ENCODE results near the gene CELA3A.
"Not testable (repeated sequence)": the region's sequence is repeated elsewhere in the genome, so short reads cannot be mapped to it uniquely, and the experiment has no call there.

CELA3A gene

DNA sequence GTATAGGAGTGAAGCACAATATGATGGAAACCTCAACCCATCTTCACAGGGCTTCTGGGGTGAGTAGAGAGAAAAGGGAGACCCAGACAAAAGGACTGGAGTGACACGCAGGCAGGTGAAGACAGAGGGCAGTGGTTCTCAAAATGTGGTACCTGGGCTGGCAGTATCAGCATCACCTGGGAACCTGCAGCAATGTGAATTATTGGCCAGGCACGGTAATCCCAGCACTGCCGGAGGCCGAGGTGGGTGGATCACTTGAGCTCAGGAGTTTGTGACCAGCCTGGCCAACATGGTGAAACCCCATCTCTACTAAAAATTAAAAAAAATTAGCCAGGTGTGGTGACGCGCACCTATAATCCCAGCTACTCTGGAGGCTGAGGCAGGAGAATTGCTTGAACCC lies 19.3 kb upstream of the CELA3A start:
- not testable (repeated sequence) for DNase-seq (ENCODE audit: low read depth)

GRCh38 chr1:21983539-21983938 lies 17.9 kb upstream of the CELA3A start:
- DNase-seq (ENCODE audit: low read depth): not testable (repeated sequence)

- DNase-seq (ENCODE audit: low read depth): not testable (repeated sequence)
Measured at GRCh38 chr1:21985893-21986292, 15.6 kb upstream of the CELA3A start.

DNA sequence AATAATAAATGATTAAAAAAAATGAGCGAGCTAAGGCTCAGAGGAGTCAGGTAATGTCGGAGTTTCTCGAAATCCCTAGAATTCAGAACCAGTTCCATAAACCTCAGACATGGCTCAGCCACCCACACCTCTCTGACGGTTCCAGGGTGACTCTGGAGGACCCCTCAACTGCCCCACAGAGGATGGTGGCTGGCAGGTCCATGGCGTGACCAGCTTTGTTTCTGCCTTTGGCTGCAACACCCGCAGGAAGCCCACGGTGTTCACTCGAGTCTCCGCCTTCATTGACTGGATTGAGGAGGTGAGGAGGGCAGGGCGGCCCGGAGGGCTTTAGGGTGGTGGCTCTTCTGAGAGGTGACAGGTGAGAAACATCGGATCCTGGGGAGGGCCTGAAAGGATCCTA lies 15.1 kb upstream of the CELA3A start:
- not testable (repeated sequence) for DNase-seq (ENCODE audit: low read depth)

DNA sequence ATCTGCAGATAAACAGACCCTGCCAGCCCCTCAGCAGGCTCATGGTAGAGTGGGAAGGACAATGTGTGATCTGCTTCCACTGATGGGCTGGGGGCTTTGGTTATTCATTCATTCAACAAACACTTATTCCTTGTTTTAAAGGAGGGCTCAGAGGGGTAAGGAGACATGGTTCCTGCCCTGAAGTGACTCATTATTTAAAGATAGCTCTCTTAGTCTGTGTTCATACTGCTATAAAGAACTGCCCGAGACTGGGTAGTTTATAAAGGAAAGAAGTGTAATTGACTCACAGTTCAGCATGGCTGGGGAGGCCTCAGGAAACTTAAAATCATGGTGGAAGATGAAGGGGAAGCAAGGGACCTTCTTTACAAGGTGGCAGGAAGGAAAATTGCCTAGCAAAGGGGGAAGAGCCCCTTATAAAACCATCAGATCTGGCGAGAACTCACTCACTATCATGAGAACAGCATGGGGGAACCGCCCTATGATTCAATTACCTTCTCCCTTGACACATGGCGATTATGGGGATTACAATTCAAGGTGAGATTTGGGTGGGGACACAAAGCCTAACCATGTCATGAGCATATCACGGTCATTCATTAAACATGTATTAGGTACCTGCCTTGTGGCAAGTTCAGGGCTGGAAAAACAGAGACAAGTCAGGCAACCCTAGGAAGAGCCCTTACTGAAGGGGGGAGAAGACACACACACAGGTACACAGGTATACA lies 11.6 kb upstream of the CELA3A start:
- not testable (repeated sequence) for DNase-seq (ENCODE audit: low read depth)

- DNase-seq (ENCODE audit: low read depth): not testable (repeated sequence)
Measured at GRCh38 chr1:21992186-21992585, 9.3 kb upstream of the CELA3A start.

DNA sequence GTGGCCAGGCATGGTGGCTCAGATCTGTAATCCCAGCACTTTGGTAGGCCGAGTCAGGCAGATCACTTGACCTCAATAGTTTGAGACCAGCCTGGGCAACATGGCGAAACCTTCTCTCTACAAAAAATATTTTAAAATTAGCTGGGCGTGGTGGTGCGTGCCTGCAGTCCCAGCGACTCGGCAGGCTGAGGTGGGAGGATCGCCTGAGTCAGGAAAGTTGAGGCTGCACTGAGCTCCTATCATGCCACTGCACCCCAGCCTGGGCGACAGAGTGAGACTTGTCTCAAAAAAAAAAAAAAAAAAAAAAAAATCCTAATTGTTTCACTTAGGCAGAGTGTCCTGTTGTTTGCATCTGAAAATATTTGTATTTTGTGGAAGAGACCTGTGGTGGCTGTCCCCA lies 6.7 kb upstream of the CELA3A start:
- DNase-seq (ENCODE audit: low read depth): not testable (repeated sequence)

- DNase-seq (ENCODE audit: low read depth): not testable (repeated sequence)
Measured at GRCh38 chr1:21996663-21996970, 4.8 kb upstream of the CELA3A start.

GRCh38 chr1:21997891-21998623 lies 3.4 kb upstream of the CELA3A start:
- not testable (repeated sequence) for DNase-seq (ENCODE audit: low read depth)

DNA sequence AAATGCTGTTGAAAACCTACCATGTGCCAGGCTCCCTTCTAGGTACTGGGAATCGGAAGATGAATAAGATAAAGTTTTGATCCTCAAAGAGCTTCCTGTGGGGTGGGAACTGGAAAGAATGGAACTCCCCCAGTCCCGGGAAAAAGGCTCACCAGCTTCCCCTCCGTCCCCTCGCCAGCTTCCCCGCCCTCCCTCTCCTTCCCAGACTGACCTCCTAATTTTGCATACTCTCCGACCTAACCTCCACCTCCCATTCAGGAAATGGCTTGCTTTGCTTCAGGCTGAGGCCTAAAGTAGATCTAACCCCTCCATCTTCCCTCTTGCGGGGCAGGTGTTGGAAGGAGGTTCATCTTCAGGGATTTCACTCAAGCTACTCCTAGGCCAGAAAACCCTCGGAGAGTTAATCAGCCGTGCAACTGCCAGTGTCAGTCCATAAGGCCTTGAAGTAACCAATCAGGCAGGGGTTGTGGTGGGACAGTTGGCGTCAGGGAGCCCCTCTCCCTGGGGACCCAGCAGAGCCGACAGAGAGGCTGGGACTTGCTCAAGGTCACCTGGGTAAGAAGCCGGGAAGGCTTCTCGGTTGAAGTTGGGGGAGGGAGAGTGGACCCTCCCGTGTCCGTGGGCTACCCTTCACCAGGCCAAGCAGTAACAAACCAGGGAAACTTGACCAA lies 2.7 kb upstream of the CELA3A start:
- DNase-seq (ENCODE audit: low read depth): not testable (repeated sequence)

DNA sequence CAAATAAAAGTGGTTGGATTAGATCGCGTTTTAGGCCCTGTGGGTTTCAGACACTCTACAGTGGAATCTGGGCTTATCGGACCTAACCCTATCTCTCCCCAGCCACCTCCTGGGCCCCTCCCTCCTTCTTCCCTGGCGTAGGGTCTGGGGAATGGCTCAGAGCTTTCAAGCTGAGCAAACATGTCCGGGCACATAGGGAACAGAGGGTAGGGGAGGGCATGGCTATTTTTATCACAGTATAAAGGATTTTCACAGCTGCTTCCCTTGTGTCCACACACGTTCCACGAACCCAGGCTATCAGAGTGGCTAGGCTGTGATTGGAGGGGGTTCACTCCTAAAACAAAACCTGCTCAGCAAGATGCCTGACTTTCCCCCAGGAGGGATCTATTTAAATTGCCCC lies 1.8 kb upstream of the CELA3A start:
- DNase-seq (ENCODE audit: low read depth): not testable (repeated sequence)

- not testable (repeated sequence) for DNase-seq (ENCODE audit: low read depth)
Measured at GRCh38 chr1:22002461-22002860, 1.0 kb downstream of the CELA3A start.

DNA sequence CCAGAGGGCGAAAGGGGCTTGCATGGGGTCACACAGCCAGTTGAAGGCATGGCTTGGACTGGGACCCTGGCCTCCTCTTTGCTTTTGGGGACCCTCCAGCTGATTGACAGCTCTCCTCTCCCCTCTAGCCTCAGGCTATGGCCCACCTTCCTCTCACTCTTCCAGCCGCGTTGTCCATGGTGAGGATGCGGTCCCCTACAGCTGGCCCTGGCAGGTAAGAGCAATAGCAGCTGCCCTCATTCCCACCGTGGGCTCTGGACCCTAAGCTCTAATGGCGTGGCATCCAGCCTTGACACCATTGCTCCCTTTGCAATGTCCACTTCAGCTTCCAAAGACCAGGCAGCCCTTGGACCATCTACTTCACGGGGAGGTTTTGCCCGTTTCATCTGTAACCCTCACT lies 1.4 kb downstream of the CELA3A start:
- not testable (repeated sequence) for DNase-seq (ENCODE audit: low read depth)

- DNase-seq (ENCODE audit: low read depth): not testable (repeated sequence)
Measured at GRCh38 chr1:22003959-22004358, 2.5 kb downstream of the CELA3A start.

- DNase-seq (ENCODE audit: low read depth): not testable (repeated sequence)
Measured at GRCh38 chr1:22005261-22006149, 4.0 kb downstream of the CELA3A start.

- not testable (repeated sequence) for DNase-seq (ENCODE audit: low read depth)
Measured at GRCh38 chr1:22006736-22007135, 5.3 kb downstream of the CELA3A start.

DNA sequence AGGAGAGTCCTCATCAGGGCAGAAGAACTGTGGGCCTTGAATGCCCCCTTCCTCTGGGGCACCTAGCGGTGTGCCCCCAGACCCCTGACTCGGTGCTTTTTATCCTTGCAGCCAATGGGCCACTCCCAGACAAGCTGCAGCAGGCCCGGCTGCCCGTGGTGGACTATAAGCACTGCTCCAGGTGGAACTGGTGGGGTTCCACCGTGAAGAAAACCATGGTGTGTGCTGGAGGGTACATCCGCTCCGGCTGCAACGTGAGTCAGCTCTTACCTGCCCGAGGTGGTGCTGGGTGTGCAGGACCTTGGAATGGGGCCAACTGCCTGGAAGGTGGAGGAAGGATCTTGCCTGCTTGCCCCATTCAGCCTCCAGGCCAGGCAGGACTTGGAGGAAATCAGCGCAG lies 5.8 kb downstream of the CELA3A start:
- DNase-seq (ENCODE audit: low read depth): not testable (repeated sequence)

GRCh38 chr1:22009566-22009965 lies 8.1 kb downstream of the CELA3A start:
- not testable (repeated sequence) for DNase-seq (ENCODE audit: low read depth)

DNA sequence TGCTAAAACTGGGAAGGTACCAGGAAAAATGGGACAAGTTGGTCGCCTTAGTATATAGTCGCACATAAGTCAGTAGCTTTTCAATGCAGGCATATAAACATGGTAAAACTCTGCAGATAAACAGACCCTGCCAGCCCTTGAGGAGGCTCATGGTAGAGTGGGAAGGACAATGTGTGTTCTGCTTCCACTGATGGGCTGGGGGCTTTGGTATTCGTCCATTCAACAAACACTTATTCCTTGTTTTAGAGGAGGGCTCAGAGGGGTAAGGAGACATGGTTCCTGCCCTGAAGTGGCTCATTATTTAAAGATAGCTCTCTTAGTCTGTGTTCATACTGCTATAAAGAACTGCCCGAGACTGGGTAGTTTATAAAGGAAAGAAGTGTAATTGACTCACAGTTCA lies 11.3 kb downstream of the CELA3A start:
- DNase-seq (ENCODE audit: low read depth): not testable (repeated sequence)

- not testable (repeated sequence) for DNase-seq (ENCODE audit: low read depth)
Measured at GRCh38 chr1:22014575-22015206, 13.2 kb downstream of the CELA3A start.

Measured in non-pigmented ciliary epithelial cell (primary cell).